ENCODE measurements around the gene NCDN.
"Not testable (repeated sequence)": the region's sequence is repeated elsewhere in the genome, so short reads cannot be mapped to it uniquely, and the experiment has no call there.

NCDN gene

GRCh38 chr1:35568975-35569395, 11.4 kb downstream of the NCDN start:
- peak in 1 of 2 donors; percentile 40 for DNase-seq (ENCODE audit: extremely low read depth in 1 of 2, low read depth in 1 of 2)

GRCh38 chr1:35569936-35570335, 12.3 kb downstream of the NCDN start:
- no peak for DNase-seq (ENCODE audit: extremely low read depth in 1 of 2, low read depth in 1 of 2)

GRCh38 chr1:35570589-35571137, 13.1 kb downstream of the NCDN start:
- no peak for DNase-seq (ENCODE audit: extremely low read depth in 1 of 2, low read depth in 1 of 2)

GRCh38 chr1:35571263-35571662, 13.7 kb downstream of the NCDN start:
- no peak for DNase-seq (ENCODE audit: extremely low read depth in 1 of 2, low read depth in 1 of 2)

GRCh38 chr1:35572296-35572695, 14.7 kb downstream of the NCDN start:
- DNase-seq (ENCODE audit: extremely low read depth in 1 of 2, low read depth in 1 of 2), result no peak

GRCh38 chr1:35573198-35574124, 15.9 kb downstream of the NCDN start, which contains the start of gene TFAP2E:
TFAP2E (plus strand) TSS chr1:35573314; CDS start chr1:35573578, 264 bp downstream.
- DNase-seq (ENCODE audit: extremely low read depth in 1 of 2, low read depth in 1 of 2), result no peak

GRCh38 chr1:35574125-35574654, 16.6 kb downstream of the NCDN start:
- no peak for DNase-seq (ENCODE audit: extremely low read depth in 1 of 2, low read depth in 1 of 2)

- DNase-seq (ENCODE audit: extremely low read depth in 1 of 2, low read depth in 1 of 2), result no peak
Observed at GRCh38 chr1:35574655-35575415, 17.2 kb downstream of the NCDN start.

- DNase-seq (ENCODE audit: extremely low read depth in 1 of 2, low read depth in 1 of 2), result no peak
Observed at GRCh38 chr1:35575416-35575958, 17.9 kb downstream of the NCDN start.

GRCh38 chr1:35576061-35576765, 18.6 kb downstream of the NCDN start:
- no peak for DNase-seq (ENCODE audit: extremely low read depth in 1 of 2, low read depth in 1 of 2)

GRCh38 chr1:35576766-35577070, 19.1 kb downstream of the NCDN start:
- not testable (repeated sequence) for DNase-seq (ENCODE audit: extremely low read depth in 1 of 2, low read depth in 1 of 2)

- DNase-seq (ENCODE audit: extremely low read depth in 1 of 2, low read depth in 1 of 2), result peak in 1 of 2 donors; percentile 45
Observed at GRCh38 chr1:35577071-35577998, 19.7 kb downstream of the NCDN start.

- no peak for DNase-seq (ENCODE audit: extremely low read depth in 1 of 2, low read depth in 1 of 2)
Observed at GRCh38 chr1:35580949-35581388, 23.4 kb downstream of the NCDN start.

- DNase-seq (ENCODE audit: extremely low read depth in 1 of 2, low read depth in 1 of 2), result not testable (repeated sequence)
Observed at GRCh38 chr1:35581621-35582020, 24.0 kb downstream of the NCDN start.

GRCh38 chr1:35585281-35585680, 27.7 kb downstream of the NCDN start:
- no peak for DNase-seq (ENCODE audit: extremely low read depth in 1 of 2, low read depth in 1 of 2)

- not testable (repeated sequence) for DNase-seq (ENCODE audit: extremely low read depth in 1 of 2, low read depth in 1 of 2)
Observed at GRCh38 chr1:35585805-35586204, 28.2 kb downstream of the NCDN start.

- DNase-seq (ENCODE audit: extremely low read depth in 1 of 2, low read depth in 1 of 2), result no peak
Observed at GRCh38 chr1:35586808-35587207, 29.2 kb downstream of the NCDN start.

GRCh38 chr1:35587736-35588135, 30.1 kb downstream of the NCDN start:
- no peak for DNase-seq (ENCODE audit: extremely low read depth in 1 of 2, low read depth in 1 of 2)

GRCh38 chr1:35588197-35588910, 30.8 kb downstream of the NCDN start:
- no peak for DNase-seq (ENCODE audit: extremely low read depth in 1 of 2, low read depth in 1 of 2)
